Measurements from ENCODE around the gene PGF.

DNA sequence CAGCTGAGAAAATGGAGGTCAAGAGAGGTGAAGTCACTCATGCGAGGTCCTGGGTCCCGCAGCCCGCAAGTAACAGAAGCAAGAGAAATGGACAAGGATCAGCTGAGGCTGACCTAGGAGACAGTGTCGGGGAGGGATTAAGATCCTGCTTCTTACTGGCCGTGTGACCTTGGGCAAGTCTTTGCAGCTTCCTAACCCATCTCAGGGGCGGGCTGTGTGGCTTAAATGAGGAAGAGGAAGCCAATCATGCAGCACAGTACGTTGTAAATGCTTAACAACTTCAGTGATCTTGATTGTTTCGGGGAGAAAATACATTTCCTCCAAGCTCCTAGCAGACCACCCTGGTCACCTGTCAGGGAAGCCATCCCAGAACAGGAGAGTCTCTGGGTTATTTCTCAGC lies 7.1 kb upstream of the PGF start:
- TF ChIP-seq, protein P1, sequence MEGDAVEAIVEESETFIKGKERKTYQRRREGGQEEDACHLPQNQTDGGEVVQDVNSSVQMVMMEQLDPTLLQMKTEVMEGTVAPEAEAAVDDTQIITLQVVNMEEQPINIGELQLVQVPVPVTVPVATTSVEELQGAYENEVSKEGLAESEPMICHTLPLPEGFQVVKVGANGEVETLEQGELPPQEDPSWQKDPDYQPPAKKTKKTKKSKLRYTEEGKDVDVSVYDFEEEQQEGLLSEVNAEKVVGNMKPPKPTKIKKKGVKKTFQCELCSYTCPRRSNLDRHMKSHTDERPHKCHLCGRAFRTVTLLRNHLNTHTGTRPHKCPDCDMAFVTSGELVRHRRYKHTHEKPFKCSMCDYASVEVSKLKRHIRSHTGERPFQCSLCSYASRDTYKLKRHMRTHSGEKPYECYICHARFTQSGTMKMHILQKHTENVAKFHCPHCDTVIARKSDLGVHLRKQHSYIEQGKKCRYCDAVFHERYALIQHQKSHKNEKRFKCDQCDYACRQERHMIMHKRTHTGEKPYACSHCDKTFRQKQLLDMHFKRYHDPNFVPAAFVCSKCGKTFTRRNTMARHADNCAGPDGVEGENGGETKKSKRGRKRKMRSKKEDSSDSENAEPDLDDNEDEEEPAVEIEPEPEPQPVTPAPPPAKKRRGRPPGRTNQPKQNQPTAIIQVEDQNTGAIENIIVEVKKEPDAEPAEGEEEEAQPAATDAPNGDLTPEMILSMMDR (conservative IDR thresholded peaks at IDR 0.05), result no peak
- TF ChIP-seq ZFX (IDR thresholded peaks at IDR 0.05), result no peak
